Erythroblast (primary cell): ENCODE results near the gene MBNL2.

ENCODE experiments used
- GATA1 ChIP-seq: IDR thresholded peaks from 2 replicates; pipeline ENCODE4 v1.6.1; 2011; ENCODE audit warnings: low read depth, mild to moderate bottlenecking, control low read depth, low read length, moderate library complexity
- POLR2A ChIP-seq: IDR thresholded peaks from 2 replicates; pipeline ENCODE4 v1.6.1; 2011; ENCODE audit warnings: mild to moderate bottlenecking, low read length

- no peak for TF ChIP-seq POLR2A
- no peak for TF ChIP-seq GATA1
Measured at GRCh38 chr13:97295283-97296182, 73.4 kb downstream of the MBNL2 start.
